Caki2 (cell line): Measurements from ENCODE around the gene COQ10B. TPM values are rescaled to one million over a fixed set of nuclear protein-coding genes. Genes with fewer than 3 reads are reported as not detected.

Experiments
- total RNA-seq: library from RNA; depleted of rRNA; stranded (reverse); fragments of >200 nt; shearing (Covaris generic); gene quantifications from 2 replicates; pipeline ENCODE4 v1.2.3, GENCODE V29; 2014; ENCODE audit warnings: low replicate concordance; rRNA removed

COQ10B gene
- total RNA-seq, 1 experiment from 2014 or later: 37.8 TPM

Other genes starting within 250 kb of the COQ10B start
- 26.1 and 77.6 TPM in 2 replicates for gene ANKRD44, start 142.8 kb upstream of the COQ10B start, total RNA-seq
- gene SF3B1, start 18.5 kb upstream of the COQ10B start, total RNA-seq: 157 and 159 TPM in 2 replicates
- 86.1 and 99.1 TPM in 2 replicates for gene HSPD1, start 46.3 kb downstream of the COQ10B start, total RNA-seq
- 174 and 209 TPM in 2 replicates for gene HSPE1, start 46.8 kb downstream of the COQ10B start, total RNA-seq
- 13.1 and 40.1 TPM in 2 replicates for gene MOB4, start 62.5 kb downstream of the COQ10B start, total RNA-seq
- not detected in 2 replicates for gene RFTN2, start 222.0 kb downstream of the COQ10B start, total RNA-seq